Measurements from ENCODE around the gene KCNIP2.
"Not testable (repeated sequence)": the region's sequence is repeated elsewhere in the genome, so short reads cannot be mapped to it uniquely, and the experiment has no call there.

The KCNIP2 gene

GRCh38 chr10:101827919-101828600, 15.5 kb downstream of the KCNIP2 start:
- no peak for DNase-seq

- no peak for DNase-seq
These were observed 16.7 kb downstream of the KCNIP2 start for GRCh38 chr10:101826852-101827434.

GRCh38 chr10:101824736-101825135, 18.9 kb downstream of the KCNIP2 start:
- peak; percentile 77 for DNase-seq

- DNase-seq: peak; percentile 17
These were observed 24.5 kb downstream of the KCNIP2 start for GRCh38 chr10:101818872-101819633.

GRCh38 chr10:101818119-101818871, 25.3 kb downstream of the KCNIP2 start, which contains the start of gene OGA:
Gene OGA (minus strand): TSS chr10:101818444. CDS start chr10:101818022, 422 bp downstream.
- DNase-seq: peak; percentile 99

GRCh38 chr10:101817337-101818118, 26.1 kb downstream of the KCNIP2 start:
- DNase-seq: peak; percentile 99

- no peak for DNase-seq
These were observed 26.7 kb downstream of the KCNIP2 start for GRCh38 chr10:101816913-101817336.

- DNase-seq: peak; percentile 40
These were observed 27.2 kb downstream of the KCNIP2 start for GRCh38 chr10:101816376-101816775.

GRCh38 chr10:101814466-101815071, 29.0 kb downstream of the KCNIP2 start:
- peak; percentile 34 for DNase-seq

GRCh38 chr10:101812606-101813005, 31.0 kb downstream of the KCNIP2 start:
- peak; percentile 37 for DNase-seq

- no peak for DNase-seq
These were observed 36.4 kb downstream of the KCNIP2 start for GRCh38 chr10:101807158-101807557.

GRCh38 chr10:101803511-101803910, 40.1 kb downstream of the KCNIP2 start:
- no peak for DNase-seq

GRCh38 chr10:101797403-101798059, 46.1 kb downstream of the KCNIP2 start:
- peak; percentile 53 for DNase-seq

GRCh38 chr10:101793526-101793925, 50.1 kb downstream of the KCNIP2 start:
- no peak for DNase-seq

GRCh38 chr10:101789686-101790085, 53.9 kb downstream of the KCNIP2 start:
- DNase-seq: no peak

- not testable (repeated sequence) for DNase-seq
These were observed 54.4 kb downstream of the KCNIP2 start for GRCh38 chr10:101789231-101789630.

GRCh38 chr10:101785801-101786200, 57.8 kb downstream of the KCNIP2 start:
- no peak for DNase-seq

- DNase-seq: no peak
These were observed 59.0 kb downstream of the KCNIP2 start for GRCh38 chr10:101784558-101784957.

GRCh38 chr10:101783736-101784118, 59.9 kb downstream of the KCNIP2 start:
- no peak for DNase-seq

- DNase-seq: peak; percentile 94
These were observed 60.5 kb downstream of the KCNIP2 start, which contains the start of gene NPM3 for GRCh38 chr10:101782811-101783735. Gene NPM3 (minus strand): TSS chr10:101783446. CDS start chr10:101783390, 56 bp downstream.
